Measurements from ENCODE around the gene DBF4B. TPM values are rescaled to one million over a fixed set of nuclear protein-coding genes. Genes with fewer than 3 reads are reported as not detected.

DBF4B gene
- total RNA-seq, 1 experiment from 2014 or later, result 24.7 TPM

DNA sequence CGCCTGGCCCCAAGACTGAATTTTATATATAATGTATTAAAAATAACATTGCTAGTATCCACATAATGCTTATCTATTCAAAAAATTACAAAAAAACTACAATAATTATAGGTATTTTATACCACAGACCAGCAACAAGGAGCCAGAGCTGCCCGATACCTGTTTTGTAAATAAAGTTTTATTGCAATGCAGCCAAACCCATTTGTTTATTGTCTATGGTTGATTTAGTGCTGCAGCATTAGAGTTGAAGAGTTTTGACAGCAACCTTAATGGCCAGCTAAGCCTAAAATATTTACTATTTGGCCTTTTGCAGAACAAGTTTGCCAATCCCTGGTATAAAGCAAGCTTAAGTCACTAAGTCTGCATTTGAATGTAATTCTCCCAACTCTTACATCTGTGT, 46.6 kb upstream of the DBF4B start:
- no peak overlapping the region for H3K4me2 ChIP-seq (ENCODE audit: insufficient read depth, insufficient read length, low read length)
- no peak overlapping the region for H3K4ac ChIP-seq (ENCODE audit: low read depth, low read length)
- Mint-ChIP-seq H3K4me1 (peaks cover 0 to 3% of the 10 kb centered on the region in 2 experiments; a peak in 2 of 4 replicates), H3K27me3 (ENCODE audit: low read depth) (peaks cover 15% of the 10 kb centered on the region), H3K27ac (no peak overlapping the region), H3K4me3 (no peak overlapping the region), H3K36me3 (ENCODE audit: insufficient read depth in 1 of 3, low read depth in 3 of 3) (peaks cover 0 to 5% (median 3%) of the 10 kb centered on the region in 3 experiments; a peak in 5 of 7 replicates), H3K9me3 (0 out of 5 replicates have a peak, but pooled peaks cover 0 to 3% of the 10 kb centered on the region in 2 experiments)
- H2AK5ac ChIP-seq (ENCODE audit: insufficient read length, low read length), result no peak overlapping the region
- no peaks in the 10 kb centered on the region for H3K79me2 ChIP-seq (ENCODE audit: insufficient read depth, low read length)
- H3K79me1 ChIP-seq (ENCODE audit: insufficient read depth, low read depth, low read length, poor library complexity, severe bottlenecking), result no peaks in the 10 kb centered on the region
- H3T11ph ChIP-seq (ENCODE audit: low read length), result no peak overlapping the region
- H4K8ac ChIP-seq (replicated peaks; ENCODE audit: insufficient read length, low read depth, low read length), result no peak overlapping the region
- H3K56ac ChIP-seq (ENCODE audit: insufficient read length, low read depth, low read length), result no peak overlapping the region
- no peak overlapping the region for H2BK15ac ChIP-seq (ENCODE audit: low read depth, low read length)
- H3K4me1 ChIP-seq (ENCODE audit: insufficient read depth, low read length), result no peaks in the 10 kb centered on the region
- no peak overlapping the region for H3K9ac ChIP-seq (ENCODE audit: extremely low read depth, insufficient read length, low read length)
- H3K14ac ChIP-seq (ENCODE audit: insufficient read depth, low read length), result no peak overlapping the region
- H3K9me3 ChIP-seq (ENCODE audit: control insufficient read depth, low read depth, low read length), result no peaks in the 10 kb centered on the region
- no peak overlapping the region for H4K5ac ChIP-seq (ENCODE audit: insufficient read length, low read depth, low read length)
- WGBS (ENCODE audit: extremely low coverage, insufficient read length, low lambda C conversion rate), result no CpG with 5 or more reads among the region's 2 CpGs
- H2BK20ac ChIP-seq (ENCODE audit: low read depth, low read length, poor library complexity, severe bottlenecking), result no peak overlapping the region
- no peak overlapping the region for H2BK120ac ChIP-seq (ENCODE audit: low read depth, low read length, poor library complexity, severe bottlenecking)
- H2AFZ ChIP-seq (ENCODE audit: low read length), result no peak overlapping the region
- no peaks in the 10 kb centered on the region for H4K20me1 ChIP-seq (ENCODE audit: control insufficient read depth, insufficient read depth, insufficient read length)
- DNase-seq, result no peak
- H3K23me2 ChIP-seq (ENCODE audit: insufficient read length, low read depth, low read length, poor library complexity, severe bottlenecking), result peaks cover 3% of the 10 kb centered on the region
- H4K91ac ChIP-seq (ENCODE audit: insufficient read length, low read depth, low read length), result no peak overlapping the region
- no peak overlapping the region for H2BK12ac ChIP-seq (ENCODE audit: insufficient read length, low read depth, low read length)
- TF ChIP-seq, protein P1, sequence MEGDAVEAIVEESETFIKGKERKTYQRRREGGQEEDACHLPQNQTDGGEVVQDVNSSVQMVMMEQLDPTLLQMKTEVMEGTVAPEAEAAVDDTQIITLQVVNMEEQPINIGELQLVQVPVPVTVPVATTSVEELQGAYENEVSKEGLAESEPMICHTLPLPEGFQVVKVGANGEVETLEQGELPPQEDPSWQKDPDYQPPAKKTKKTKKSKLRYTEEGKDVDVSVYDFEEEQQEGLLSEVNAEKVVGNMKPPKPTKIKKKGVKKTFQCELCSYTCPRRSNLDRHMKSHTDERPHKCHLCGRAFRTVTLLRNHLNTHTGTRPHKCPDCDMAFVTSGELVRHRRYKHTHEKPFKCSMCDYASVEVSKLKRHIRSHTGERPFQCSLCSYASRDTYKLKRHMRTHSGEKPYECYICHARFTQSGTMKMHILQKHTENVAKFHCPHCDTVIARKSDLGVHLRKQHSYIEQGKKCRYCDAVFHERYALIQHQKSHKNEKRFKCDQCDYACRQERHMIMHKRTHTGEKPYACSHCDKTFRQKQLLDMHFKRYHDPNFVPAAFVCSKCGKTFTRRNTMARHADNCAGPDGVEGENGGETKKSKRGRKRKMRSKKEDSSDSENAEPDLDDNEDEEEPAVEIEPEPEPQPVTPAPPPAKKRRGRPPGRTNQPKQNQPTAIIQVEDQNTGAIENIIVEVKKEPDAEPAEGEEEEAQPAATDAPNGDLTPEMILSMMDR (conservative IDR thresholded peaks at IDR 0.05), result no peak
- peaks cover 3% of the 10 kb centered on the region; the same call in 1 of the 2 replicates for H3K27me3 ChIP-seq (ENCODE audit: insufficient read depth, low read length)
- no peak overlapping the region for H3K18ac ChIP-seq (ENCODE audit: insufficient read length, low read depth, low read length)
- H3K23ac ChIP-seq (ENCODE audit: insufficient read length, low read depth, low read length), result no peak overlapping the region
- H2BK5ac ChIP-seq (ENCODE audit: insufficient read length, low read length), result no peak overlapping the region
- H3K27ac ChIP-seq (ENCODE audit: insufficient read length, low read depth, low read length), result no peak overlapping the region

All from H9 (cell line).